Right atrium auricular region (tissue), 2 donors: ENCODE results near the gene PBX2. TPM values are rescaled to one million over a fixed set of nuclear protein-coding genes. Genes with fewer than 3 reads are reported as not detected.

ENCODE experiments used
- DNase-seq: peaks from one replicate; pipeline ENCODE4 v3.0.0-alpha.2; 2019; ENCODE audit warnings: low spot score
- H3K27ac ChIP-seq, 2 donors: fragments of 200-600 bp; sonication (generic); 1 replicate in 1 of 2; 2 replicates in 1 of 2; pipeline ENCODE4 v1.5.1; 2016 to 2019
- H3K27me3 ChIP-seq, 2 donors: fragments of 200-600 bp; sonication (generic); one replicate each; pipeline versions ENCODE4 v1.5.1 to v1.6.0; 2017 to 2019
- H3K36me3 ChIP-seq: fragments of 200-600 bp; sonication (generic); one replicate; pipeline ENCODE4 v1.5.1; 2016
- H3K4me1 ChIP-seq, 2 donors: fragments of 200-600 bp; sonication (generic); one replicate each; pipeline versions ENCODE4 v1.5.1 to v1.6.0; 2017 to 2019
- H3K4me3 ChIP-seq, 2 donors: fragments of 200-600 bp; sonication (generic); 1 replicate in 1 of 2; 2 replicates in 1 of 2; pipeline ENCODE4 v1.5.1; 2017 to 2019; ENCODE audit warnings: mild to moderate bottlenecking in 1 of 2, moderate library complexity in 1 of 2
- H3K9me3 ChIP-seq, 2 donors: fragments of 200-600 bp; sonication (generic); one replicate each; pipeline ENCODE4 v1.5.1; 2019
- total RNA-seq, 2 donors: library from RNA; depleted of rRNA; stranded (reverse); fragments of >200 nt; gene quantifications; one replicate each; pipeline ENCODE4 v1.1.0, GENCODE V29; 2016
- TF ChIP-seq, protein P1 (sequence below), 2 donors: fragments of 200-600 bp; sonication (generic); IDR thresholded peaks; one replicate each; pipeline ENCODE4 v1.5.1; 2019; ENCODE audit warnings: antibody characterized with exemption in 2 of 2

The PBX2 gene
- total RNA-seq, 2 donors from 2014 or later = 26.0 to 32.5 TPM

GRCh38 chr6:32163559-32164258, 26.3 kb downstream of the PBX2 start:
- H3K36me3 ChIP-seq = peaks cover 62% of the 10 kb centered on the region
- no peak overlapping the region for H3K4me3 ChIP-seq
- no peak for DNase-seq
- H3K4me1 ChIP-seq = no peaks in the 10 kb centered on the region
- peak overlapping the region; percentile 35 to 51 for H3K27ac ChIP-seq
- no peaks in the 10 kb centered on the region for H3K27me3 ChIP-seq
- TF ChIP-seq, protein P1, sequence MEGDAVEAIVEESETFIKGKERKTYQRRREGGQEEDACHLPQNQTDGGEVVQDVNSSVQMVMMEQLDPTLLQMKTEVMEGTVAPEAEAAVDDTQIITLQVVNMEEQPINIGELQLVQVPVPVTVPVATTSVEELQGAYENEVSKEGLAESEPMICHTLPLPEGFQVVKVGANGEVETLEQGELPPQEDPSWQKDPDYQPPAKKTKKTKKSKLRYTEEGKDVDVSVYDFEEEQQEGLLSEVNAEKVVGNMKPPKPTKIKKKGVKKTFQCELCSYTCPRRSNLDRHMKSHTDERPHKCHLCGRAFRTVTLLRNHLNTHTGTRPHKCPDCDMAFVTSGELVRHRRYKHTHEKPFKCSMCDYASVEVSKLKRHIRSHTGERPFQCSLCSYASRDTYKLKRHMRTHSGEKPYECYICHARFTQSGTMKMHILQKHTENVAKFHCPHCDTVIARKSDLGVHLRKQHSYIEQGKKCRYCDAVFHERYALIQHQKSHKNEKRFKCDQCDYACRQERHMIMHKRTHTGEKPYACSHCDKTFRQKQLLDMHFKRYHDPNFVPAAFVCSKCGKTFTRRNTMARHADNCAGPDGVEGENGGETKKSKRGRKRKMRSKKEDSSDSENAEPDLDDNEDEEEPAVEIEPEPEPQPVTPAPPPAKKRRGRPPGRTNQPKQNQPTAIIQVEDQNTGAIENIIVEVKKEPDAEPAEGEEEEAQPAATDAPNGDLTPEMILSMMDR (IDR thresholded peaks at IDR 0.05) = no peak
- H3K9me3 ChIP-seq = no peaks in the 10 kb centered on the region

DNA sequence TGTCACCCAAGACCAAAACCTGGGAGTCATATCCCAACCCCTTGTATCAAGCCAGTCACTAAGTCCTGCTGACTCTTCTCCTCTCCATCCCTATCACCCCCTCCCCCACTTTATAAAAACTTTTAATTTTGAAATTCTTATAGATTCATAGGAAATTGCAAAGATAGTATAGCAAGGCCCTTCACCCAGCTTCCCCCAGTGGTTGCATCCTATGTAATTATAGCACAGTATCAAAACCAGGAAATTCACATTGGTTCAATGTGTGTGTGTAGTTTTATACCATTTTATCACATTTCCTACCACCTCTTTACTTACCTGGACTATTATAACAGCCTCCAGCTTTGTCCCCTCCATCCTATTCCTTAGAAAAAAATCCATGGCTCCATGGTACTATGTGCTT, 31.9 kb downstream of the PBX2 start:
- Histone ChIP-seq H3K9me3 (no peaks in the 10 kb centered on the region), H3K4me1 (peaks cover 0 to 20% of the 10 kb centered on the region in 2 donors), H3K27ac (no peak overlapping the region), H3K36me3 (peaks cover 49% of the 10 kb centered on the region), H3K27me3 (no peaks in the 10 kb centered on the region), H3K4me3 (no peak overlapping the region)
- DNase-seq = no peak
- TF ChIP-seq, protein P1 (IDR thresholded peaks at IDR 0.05) = no peak

DNA sequence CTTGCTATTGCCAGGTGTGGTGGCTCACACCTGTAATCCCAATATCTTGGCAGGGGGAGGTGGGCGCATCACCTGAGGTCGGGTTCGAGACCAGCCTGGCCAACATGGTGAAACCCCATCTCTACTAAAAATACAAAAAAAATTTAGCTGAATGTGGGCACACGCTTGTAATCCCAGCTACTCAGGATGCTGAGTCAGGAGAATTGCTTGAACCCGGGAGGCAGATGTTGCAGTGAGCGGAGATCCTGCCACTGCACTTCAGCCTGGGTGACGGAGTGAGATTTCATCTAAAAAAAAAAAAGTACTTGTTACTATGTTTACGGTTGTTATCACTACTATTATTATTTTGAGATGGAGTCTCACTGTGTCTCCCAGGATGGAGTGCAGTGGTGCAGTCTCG, 33.1 kb downstream of the PBX2 start:
- Histone ChIP-seq H3K4me3 (no peak overlapping the region), H3K27me3 (no peaks in the 10 kb centered on the region), H3K4me1 (peaks cover 0 to 31% of the 10 kb centered on the region in 2 donors), H3K36me3 (peaks cover 41% of the 10 kb centered on the region), H3K27ac (no peak overlapping the region), H3K9me3 (no peaks in the 10 kb centered on the region)
- TF ChIP-seq, protein P1 (IDR thresholded peaks at IDR 0.05) = no peak
- DNase-seq = no peak

DNA sequence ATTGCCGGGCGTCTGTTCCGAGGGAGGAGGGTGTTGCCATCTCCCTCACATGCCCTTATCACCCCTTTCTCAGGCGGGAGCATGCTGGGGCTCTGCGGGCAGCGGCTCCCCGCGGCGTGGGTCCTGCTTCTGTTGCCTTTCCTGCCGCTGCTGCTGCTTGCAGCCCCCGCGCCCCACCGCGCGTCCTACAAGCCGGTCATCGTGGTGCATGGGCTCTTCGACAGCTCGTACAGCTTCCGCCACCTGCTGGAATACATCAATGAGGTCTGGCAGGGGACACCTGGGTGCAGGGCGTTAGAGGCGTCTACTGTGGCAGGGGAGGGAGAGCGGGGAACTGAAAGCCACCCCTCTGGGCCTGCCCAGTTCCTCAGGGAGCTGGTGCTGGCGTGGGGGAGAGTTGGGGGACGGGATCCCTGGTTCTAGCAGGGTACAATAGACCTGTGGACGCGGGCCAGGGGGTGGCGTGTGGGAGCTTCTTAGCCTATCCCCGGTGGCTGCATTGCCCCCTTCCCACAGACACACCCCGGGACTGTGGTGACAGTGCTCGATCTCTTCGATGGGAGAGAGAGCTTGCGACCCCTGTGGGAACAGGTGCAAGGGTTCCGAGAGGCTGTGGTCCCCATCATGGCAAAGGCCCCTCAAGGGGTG, 35.4 kb downstream of the PBX2 start:
- Histone ChIP-seq H3K27ac (peak overlapping the region; percentile 90 to 92), H3K9me3 (no peaks in the 10 kb centered on the region), H3K4me3 (peak overlapping the region; percentile 71 to 72), H3K36me3 (peaks cover 37% of the 10 kb centered on the region), H3K4me1 (peaks cover 0 to 36% of the 10 kb centered on the region in 2 donors), H3K27me3 (no peaks in the 10 kb centered on the region)
- TF ChIP-seq, protein P1 (IDR thresholded peaks at IDR 0.05) = peak; percentile 14 to 72
- DNase-seq = peak; percentile 70

DNA sequence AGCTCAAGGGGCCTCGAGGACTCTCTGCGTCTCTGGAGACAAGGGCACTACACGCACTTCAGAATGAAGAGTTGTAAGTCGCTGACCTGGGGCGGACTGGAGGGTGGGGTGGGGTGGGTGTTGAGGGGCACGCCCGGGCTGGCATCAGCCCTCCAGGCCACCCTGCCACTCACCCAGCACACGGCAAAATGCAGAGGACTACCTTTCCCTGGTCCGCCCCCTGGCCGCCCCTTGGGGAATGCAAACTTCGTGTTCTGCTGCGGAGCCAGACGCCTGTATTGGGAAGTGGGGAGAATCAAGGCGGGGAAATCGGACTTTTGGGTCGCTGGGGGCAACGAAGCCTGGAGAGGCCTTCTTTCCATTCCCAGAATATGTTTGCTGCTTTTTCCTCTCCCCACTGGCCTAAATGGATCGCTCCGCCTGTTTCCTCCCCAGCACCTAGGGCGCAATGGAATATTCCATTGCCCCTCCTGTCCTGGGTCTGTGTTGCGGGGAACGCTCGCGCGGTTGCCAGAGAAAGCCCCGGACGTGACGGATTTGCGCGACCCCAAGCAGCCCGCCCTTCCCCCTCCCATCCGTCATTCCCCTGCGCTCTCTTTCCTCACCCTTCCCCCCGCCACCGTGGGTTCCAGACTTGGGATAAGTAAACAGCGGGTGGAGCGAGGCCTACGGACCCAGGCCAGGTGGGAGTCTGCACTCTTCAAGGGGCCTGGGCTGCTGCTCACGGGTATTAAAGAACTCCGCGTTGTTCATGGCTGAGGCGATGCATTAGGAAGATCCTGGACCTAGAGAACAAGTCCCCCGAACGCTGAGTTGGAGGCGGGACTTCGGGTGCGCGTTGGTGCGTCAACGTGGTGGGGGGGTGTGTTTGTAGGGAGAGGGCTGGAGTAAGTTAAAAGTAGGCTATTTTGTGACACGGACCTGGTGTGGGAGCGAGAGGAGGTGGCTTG, 36.2 kb downstream of the PBX2 start, which contains the start of gene PPT2:
PPT2 (plus strand) TSS at position 578 of the 950 bp plus-strand sequence. CDS start 454 bp downstream, outside the sequence.
- DNase-seq = peak; percentile 92
- no peaks in the 10 kb centered on the region for H3K9me3 ChIP-seq
- H3K36me3 ChIP-seq = peaks cover 33% of the 10 kb centered on the region
- H3K27me3 ChIP-seq = no peaks in the 10 kb centered on the region
- H3K4me3 ChIP-seq = peak within 1 kb of the TSS; percentile 71 to 72
- peak within 1 kb of the TSS; percentile 90 to 92 for H3K27ac ChIP-seq
- H3K4me1 ChIP-seq = peaks cover 0 to 36% of the 10 kb centered on the region in 2 donors
- TF ChIP-seq, protein P1 (IDR thresholded peaks at IDR 0.05) = no peak
